Measurements from ENCODE around the gene SNAPC2.

The SNAPC2 gene

DNA sequence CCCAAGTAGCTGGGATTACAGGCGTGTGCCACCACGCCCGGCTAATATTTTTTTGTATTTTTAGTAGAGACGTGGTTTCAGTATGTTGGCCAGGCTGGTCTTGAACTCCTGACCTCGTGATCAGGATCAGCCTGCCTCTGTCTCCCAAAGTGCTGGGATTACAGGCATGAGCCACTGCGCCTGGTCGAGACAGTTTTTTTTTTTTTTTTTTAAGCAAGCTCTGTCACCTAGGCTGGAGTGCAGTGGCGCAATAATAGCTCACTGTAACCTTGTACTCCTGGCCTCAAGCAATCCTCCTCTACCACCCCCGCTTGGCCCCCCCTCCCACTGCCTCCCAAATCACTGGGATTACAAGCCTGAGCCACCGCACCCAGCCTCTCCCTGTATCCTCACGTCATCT, 22.8 kb upstream of the SNAPC2 start:
- no peak overlapping the region for H3K4me3 ChIP-seq (ENCODE audit: low read length)
- H3K9ac ChIP-seq (ENCODE audit: low read length) = no peak overlapping the region
- H3K36me3 ChIP-seq (ENCODE audit: control insufficient read depth, insufficient read depth, low read length) = no peaks in the 10 kb centered on the region
- no peaks in the 10 kb centered on the region for H3K9me3 ChIP-seq (ENCODE audit: control insufficient read depth, low read length)
- H3K27me3 ChIP-seq (ENCODE audit: control insufficient read depth, insufficient read depth, low read length) = no peaks in the 10 kb centered on the region
- H3K4me1 ChIP-seq (ENCODE audit: control insufficient read depth, insufficient read depth, low read length) = peaks cover 14% of the 10 kb centered on the region

DNA sequence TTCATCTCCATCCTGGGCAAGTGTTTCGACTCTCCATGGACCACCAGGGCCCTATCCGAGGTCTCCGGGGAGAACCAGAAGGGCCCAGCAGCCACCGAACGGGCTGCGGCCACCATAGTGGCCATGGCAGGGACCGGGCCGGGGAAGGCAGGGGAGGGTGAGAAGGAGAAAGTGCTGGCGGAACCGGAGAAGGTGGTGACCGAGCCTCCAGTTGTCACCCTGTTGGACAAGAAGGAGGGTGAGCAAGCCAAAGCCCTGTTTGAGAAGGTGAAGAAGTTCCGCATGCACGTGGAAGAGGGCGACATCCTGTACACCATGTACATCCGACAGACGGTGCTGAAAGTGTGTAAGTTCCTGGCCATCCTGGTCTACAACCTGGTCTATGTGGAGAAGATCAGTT, 21.2 kb upstream of the SNAPC2 start:
- Histone ChIP-seq H3K27me3 (ENCODE audit: control insufficient read depth, insufficient read depth, low read length) (no peaks in the 10 kb centered on the region), H3K9me3 (ENCODE audit: control insufficient read depth, low read length) (no peaks in the 10 kb centered on the region), H3K9ac (ENCODE audit: low read length) (no peak overlapping the region), H3K4me3 (ENCODE audit: low read length) (no peak overlapping the region), H3K4me1 (ENCODE audit: control insufficient read depth, insufficient read depth, low read length) (peaks cover 19% of the 10 kb centered on the region), H3K36me3 (ENCODE audit: control insufficient read depth, insufficient read depth, low read length) (no peaks in the 10 kb centered on the region)

DNA sequence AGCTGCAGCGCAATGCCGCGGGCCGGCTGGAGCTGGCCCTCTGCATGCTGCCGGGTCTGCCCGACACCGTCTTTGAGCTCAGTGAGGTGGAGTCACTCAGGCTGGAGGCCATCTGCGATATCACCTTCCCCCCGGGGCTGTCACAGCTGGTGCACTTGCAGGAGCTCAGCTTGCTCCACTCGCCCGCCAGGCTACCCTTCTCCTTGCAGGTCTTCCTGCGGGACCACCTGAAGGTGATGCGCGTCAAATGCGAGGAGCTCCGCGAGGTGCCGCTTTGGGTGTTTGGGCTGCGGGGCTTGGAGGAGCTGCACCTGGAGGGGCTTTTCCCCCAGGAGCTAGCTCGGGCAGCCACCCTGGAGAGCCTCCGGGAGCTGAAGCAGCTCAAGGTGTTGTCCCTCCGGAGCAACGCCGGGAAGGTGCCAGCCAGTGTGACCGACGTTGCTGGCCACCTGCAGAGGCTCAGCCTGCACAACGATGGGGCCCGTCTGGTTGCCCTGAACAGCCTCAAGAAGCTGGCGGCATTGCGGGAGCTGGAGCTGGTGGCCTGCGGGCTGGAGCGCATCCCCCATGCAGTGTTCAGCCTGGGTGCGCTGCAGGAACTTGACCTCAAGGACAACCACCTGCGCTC, 20.3 kb upstream of the SNAPC2 start:
- Histone ChIP-seq H3K4me1 (ENCODE audit: control insufficient read depth, insufficient read depth, low read length) (peaks cover 16% of the 10 kb centered on the region), H3K9ac (ENCODE audit: low read length) (no peak overlapping the region), H3K27me3 (ENCODE audit: control insufficient read depth, insufficient read depth, low read length) (no peaks in the 10 kb centered on the region), H3K9me3 (ENCODE audit: control insufficient read depth, low read length) (no peaks in the 10 kb centered on the region), H3K4me3 (ENCODE audit: low read length) (no peak overlapping the region), H3K36me3 (ENCODE audit: control insufficient read depth, insufficient read depth, low read length) (no peaks in the 10 kb centered on the region)

DNA sequence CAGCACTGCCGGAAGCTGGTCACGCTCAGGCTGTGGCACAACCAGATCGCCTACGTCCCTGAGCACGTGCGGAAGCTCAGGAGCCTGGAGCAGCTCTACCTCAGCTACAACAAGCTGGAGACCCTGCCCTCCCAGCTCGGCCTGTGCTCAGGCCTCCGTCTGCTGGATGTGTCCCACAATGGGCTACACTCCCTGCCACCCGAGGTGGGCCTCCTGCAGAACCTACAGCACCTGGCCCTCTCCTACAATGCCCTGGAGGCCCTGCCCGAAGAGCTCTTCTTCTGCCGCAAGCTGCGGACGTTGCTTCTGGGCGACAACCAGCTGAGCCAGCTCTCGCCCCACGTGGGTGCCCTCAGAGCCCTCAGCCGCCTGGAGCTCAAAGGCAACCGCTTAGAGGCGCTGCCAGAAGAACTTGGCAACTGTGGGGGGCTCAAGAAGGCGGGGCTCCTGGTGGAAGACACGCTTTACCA, 19.7 kb upstream of the SNAPC2 start:
- Histone ChIP-seq H3K27me3 (ENCODE audit: control insufficient read depth, insufficient read depth, low read length) (no peaks in the 10 kb centered on the region), H3K4me3 (ENCODE audit: low read length) (no peak overlapping the region), H3K9me3 (ENCODE audit: control insufficient read depth, low read length) (no peaks in the 10 kb centered on the region), H3K9ac (ENCODE audit: low read length) (no peak overlapping the region), H3K36me3 (ENCODE audit: control insufficient read depth, insufficient read depth, low read length) (no peaks in the 10 kb centered on the region), H3K4me1 (ENCODE audit: control insufficient read depth, insufficient read depth, low read length) (peaks cover 16% of the 10 kb centered on the region)

DNA sequence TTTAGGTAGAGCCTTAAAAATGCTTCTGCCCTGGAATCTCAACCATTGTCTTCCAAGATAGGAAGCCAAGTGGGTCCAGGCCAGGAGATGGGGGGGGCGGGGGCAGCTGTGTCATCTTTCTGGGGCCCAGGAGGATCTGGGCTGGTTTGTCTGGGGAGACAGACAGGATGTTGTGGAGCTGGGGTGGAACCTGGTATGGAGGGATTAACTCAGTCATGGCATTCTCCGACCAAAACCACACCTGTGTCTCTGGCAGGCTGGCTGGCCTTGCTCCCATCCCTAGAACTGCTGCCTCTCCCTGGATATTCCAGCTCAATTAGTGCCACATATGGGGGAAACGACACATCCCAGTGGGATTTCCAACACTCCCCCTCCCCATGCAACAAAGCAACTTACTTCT, 19.2 kb upstream of the SNAPC2 start:
- no peak overlapping the region for H3K9ac ChIP-seq (ENCODE audit: low read length)
- no peak overlapping the region for H3K4me3 ChIP-seq (ENCODE audit: low read length)
- no peaks in the 10 kb centered on the region for H3K9me3 ChIP-seq (ENCODE audit: control insufficient read depth, low read length)
- H3K36me3 ChIP-seq (ENCODE audit: control insufficient read depth, insufficient read depth, low read length) = no peaks in the 10 kb centered on the region
- peaks cover 16% of the 10 kb centered on the region for H3K4me1 ChIP-seq (ENCODE audit: control insufficient read depth, insufficient read depth, low read length)
- no peaks in the 10 kb centered on the region for H3K27me3 ChIP-seq (ENCODE audit: control insufficient read depth, insufficient read depth, low read length)

DNA sequence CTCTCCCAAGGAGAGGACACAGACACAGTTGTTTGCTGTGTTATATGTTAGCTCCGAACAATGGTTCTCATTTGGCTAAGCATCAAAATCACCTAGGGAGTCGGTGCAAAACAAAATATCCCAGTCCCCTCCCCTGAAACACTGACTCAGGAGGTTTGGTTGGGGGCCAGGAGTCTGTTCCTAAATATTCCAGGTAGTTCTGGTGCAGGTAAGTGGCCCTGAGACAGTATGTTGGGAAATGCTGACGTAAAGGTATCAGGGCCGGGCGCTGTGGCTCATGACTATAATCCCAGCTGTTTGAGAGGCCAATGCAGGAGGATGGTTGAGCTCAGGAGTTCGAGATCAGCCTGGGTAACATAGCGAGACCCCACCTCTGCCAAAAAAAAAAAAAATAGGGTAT, 18.8 kb upstream of the SNAPC2 start:
- Histone ChIP-seq H3K4me3 (ENCODE audit: low read length) (no peak overlapping the region), H3K9ac (ENCODE audit: low read length) (no peak overlapping the region), H3K36me3 (ENCODE audit: control insufficient read depth, insufficient read depth, low read length) (no peaks in the 10 kb centered on the region), H3K4me1 (ENCODE audit: control insufficient read depth, insufficient read depth, low read length) (peaks cover 16% of the 10 kb centered on the region), H3K27me3 (ENCODE audit: control insufficient read depth, insufficient read depth, low read length) (no peaks in the 10 kb centered on the region), H3K9me3 (ENCODE audit: control insufficient read depth, low read length) (no peaks in the 10 kb centered on the region)

DNA sequence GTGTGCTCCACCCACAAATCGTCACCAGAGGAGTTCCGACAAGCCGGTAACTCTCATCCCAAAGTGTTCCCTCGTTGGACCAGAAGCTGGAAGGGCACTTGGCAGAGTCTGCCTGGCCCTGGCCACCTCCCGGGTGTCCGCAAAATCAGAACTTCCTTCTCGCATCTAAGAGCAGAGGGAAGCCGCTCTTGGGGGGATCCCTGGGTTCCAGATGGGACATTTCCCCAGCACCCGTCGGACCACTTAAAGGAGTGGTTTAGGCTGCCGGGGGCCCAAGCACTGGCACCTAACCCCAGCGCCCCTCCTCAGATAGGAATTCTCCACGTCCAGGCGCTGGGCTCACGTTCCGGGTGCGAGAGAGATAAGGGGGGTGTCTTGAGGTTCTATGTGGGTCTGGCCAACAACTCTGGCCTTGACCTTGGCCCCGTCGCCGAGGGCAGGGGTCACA, 17.3 kb upstream of the SNAPC2 start:
- Histone ChIP-seq H3K36me3 (ENCODE audit: control insufficient read depth, insufficient read depth, low read length) (no peaks in the 10 kb centered on the region), H3K4me1 (ENCODE audit: control insufficient read depth, insufficient read depth, low read length) (peaks cover 16% of the 10 kb centered on the region), H3K9me3 (ENCODE audit: control insufficient read depth, low read length) (no peaks in the 10 kb centered on the region), H3K9ac (ENCODE audit: low read length) (peak overlapping the region; percentile 76), H3K27me3 (ENCODE audit: control insufficient read depth, insufficient read depth, low read length) (no peaks in the 10 kb centered on the region), H3K4me3 (ENCODE audit: low read length) (peak overlapping the region; percentile 66)

DNA sequence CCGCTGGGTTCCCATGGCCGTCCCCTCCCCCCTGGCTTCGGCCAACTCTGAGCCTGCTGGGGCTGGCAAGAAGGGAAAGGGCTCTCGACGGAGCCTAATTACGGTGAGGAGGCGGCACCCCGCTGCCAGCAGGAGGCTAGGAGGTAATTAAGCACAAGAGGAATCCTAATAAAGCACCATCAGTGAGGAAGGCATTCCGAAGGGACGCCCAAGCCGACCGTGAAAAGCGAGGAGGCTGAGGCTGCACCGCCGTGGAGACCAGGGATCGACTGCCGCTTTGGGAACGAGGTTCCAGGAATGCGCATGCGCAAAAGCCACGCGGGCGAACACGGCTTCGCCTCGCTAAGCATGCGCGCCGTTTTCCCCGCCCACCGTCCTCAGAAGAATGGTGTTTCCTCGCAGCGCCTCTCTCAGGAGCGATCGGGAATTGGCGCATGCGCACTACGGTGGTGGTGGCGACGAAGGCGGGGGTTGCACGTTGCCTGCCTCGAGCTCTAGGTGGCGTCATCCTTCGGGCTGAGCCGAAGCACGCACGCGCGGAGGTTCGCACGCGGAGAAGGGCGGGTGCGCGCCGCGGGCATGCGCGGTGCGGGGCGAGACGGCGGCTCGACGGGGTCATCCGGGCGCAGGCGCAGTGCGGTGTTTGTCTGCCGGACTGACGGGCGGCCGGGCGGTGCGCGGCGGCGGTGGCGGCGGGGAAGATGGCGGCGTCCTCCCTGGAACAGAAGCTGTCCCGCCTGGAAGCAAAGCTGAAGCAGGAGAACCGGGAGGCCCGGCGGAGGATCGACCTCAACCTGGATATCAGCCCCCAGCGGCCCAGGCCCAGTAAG, 16.7 kb upstream of the SNAPC2 start, which contains the start of gene MAP2K7:
TSS of gene MAP2K7 (plus strand) at position 634 of the 830 bp plus-strand sequence. CDS start at position 702, 68 bp downstream.
- H3K9ac ChIP-seq (ENCODE audit: low read length) = peak within 1 kb of the TSS; percentile 86
- peaks cover 16% of the 10 kb centered on the region for H3K4me1 ChIP-seq (ENCODE audit: control insufficient read depth, insufficient read depth, low read length)
- H3K4me3 ChIP-seq (ENCODE audit: low read length) = peak within 1 kb of the TSS; percentile 72
- H3K27me3 ChIP-seq (ENCODE audit: control insufficient read depth, insufficient read depth, low read length) = no peaks in the 10 kb centered on the region
- no peaks in the 10 kb centered on the region for H3K9me3 ChIP-seq (ENCODE audit: control insufficient read depth, low read length)
- H3K36me3 ChIP-seq (ENCODE audit: control insufficient read depth, insufficient read depth, low read length) = no peaks in the 10 kb centered on the region

DNA sequence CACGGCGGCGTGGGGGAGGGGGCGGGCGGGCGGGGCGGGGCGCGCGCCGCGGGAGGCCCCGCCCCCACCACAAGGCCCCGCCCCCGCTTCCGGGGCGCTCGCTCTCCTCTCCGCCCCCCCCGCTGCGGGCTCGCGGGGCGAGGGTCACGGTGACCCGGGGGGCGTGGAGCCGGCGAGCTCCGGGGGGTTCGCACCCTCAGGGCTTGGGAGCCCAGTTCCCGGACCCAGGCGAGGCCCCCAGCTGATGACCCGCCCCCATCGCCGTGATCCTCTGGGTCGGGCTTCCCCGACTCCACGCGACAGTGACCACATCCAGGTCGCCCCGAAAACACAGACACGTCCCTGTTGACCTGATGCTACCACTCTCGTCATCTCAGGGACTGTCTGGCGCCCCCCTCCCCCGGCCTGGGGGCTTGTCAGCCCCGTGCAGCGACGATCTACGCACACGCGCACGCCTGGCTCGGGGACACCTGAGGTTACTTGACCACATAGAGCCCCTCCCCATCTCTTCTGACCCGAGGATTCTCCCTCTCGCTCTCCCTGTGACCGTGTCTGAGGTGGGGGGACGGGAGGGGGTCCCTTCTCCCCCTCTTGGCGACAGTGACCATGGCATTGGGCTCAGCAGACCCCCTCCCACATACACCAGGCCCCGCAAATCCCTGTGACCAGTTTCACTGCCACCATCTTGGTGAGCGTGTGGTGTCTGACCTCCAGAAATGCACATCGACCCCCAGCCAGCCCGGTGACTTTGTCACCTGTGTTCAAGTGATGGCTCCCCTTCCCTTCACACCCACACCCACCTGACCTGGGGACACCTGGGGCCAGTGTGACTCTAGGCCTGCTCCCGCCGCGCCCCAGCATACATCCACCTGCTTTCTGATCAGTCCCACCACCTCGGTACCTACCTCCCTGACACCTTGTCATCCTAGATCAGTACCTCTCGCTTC, 15.8 kb upstream of the SNAPC2 start:
- H3K4me3 ChIP-seq (ENCODE audit: low read length) = peak overlapping the region; percentile 72
- H3K9me3 ChIP-seq (ENCODE audit: control insufficient read depth, low read length) = no peaks in the 10 kb centered on the region
- H3K4me1 ChIP-seq (ENCODE audit: control insufficient read depth, insufficient read depth, low read length) = peaks cover 16% of the 10 kb centered on the region
- H3K36me3 ChIP-seq (ENCODE audit: control insufficient read depth, insufficient read depth, low read length) = no peaks in the 10 kb centered on the region
- no peaks in the 10 kb centered on the region for H3K27me3 ChIP-seq (ENCODE audit: control insufficient read depth, insufficient read depth, low read length)
- peak overlapping the region; percentile 86 for H3K9ac ChIP-seq (ENCODE audit: low read length)

DNA sequence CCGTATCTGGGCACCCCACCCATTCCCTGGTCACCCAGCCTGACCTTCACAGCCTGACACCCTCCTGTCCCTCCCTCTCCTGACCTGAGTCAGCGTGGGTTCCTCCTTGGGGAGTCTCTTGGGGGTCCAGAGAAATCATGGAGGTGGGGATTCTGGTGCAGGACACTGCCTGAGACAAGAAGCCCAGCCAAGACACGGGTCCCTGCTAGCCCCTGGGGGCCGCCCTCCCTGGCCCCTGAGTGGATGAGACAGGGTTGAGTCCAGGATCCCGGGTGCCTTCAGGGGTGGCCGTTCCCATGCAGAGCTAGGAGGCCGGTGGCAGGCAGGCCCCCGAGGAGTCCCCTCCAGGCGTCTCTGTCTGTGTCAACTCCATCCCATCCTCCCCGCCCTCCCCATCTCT, 14.9 kb upstream of the SNAPC2 start:
- H3K36me3 ChIP-seq (ENCODE audit: control insufficient read depth, insufficient read depth, low read length) = no peaks in the 10 kb centered on the region
- H3K9ac ChIP-seq (ENCODE audit: low read length) = peak overlapping the region; percentile 86
- peak overlapping the region; percentile 72 for H3K4me3 ChIP-seq (ENCODE audit: low read length)
- no peaks in the 10 kb centered on the region for H3K9me3 ChIP-seq (ENCODE audit: control insufficient read depth, low read length)
- no peaks in the 10 kb centered on the region for H3K27me3 ChIP-seq (ENCODE audit: control insufficient read depth, insufficient read depth, low read length)
- H3K4me1 ChIP-seq (ENCODE audit: control insufficient read depth, insufficient read depth, low read length) = peaks cover 16% of the 10 kb centered on the region

DNA sequence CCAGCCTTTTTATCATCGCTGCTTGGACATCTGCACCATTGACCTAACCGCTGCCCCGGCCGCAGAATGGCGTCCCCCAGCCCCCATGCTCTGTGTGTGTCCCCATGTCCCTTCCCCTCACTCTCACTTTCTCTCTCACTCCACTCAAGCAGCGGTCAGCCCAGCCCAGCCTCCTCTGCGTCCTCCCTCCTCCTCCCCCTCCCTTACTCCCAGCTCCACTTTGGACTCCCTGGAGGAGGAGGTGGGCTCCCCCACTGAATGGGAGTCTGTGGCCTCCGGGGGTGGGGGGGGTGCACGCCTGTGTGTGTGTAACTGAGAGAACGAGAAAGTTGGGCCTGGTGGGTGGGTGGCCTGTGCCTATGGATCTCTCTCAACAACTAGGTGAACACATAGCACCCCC, 14.3 kb upstream of the SNAPC2 start:
- no peaks in the 10 kb centered on the region for H3K36me3 ChIP-seq (ENCODE audit: control insufficient read depth, insufficient read depth, low read length)
- no peak overlapping the region for H3K9ac ChIP-seq (ENCODE audit: low read length)
- no peaks in the 10 kb centered on the region for H3K9me3 ChIP-seq (ENCODE audit: control insufficient read depth, low read length)
- H3K27me3 ChIP-seq (ENCODE audit: control insufficient read depth, insufficient read depth, low read length) = no peaks in the 10 kb centered on the region
- H3K4me3 ChIP-seq (ENCODE audit: low read length) = no peak overlapping the region
- peaks cover 16% of the 10 kb centered on the region for H3K4me1 ChIP-seq (ENCODE audit: control insufficient read depth, insufficient read depth, low read length)
